GM23338 (cell line): ENCODE measurements around the gene ADGRB3. TPM values are rescaled to one million over a fixed set of nuclear protein-coding genes. Genes with fewer than 3 reads are reported as not detected.

Experiments used
- ATAC-seq: fragments of 200-7000 bp; cut with Tn5 transposase; 3 replicates; pipeline ENCODE4 v1.9.1; 2020
- DNase-seq: peaks from one replicate; pipeline ENCODE4 v3.0.0-alpha.2; 2015; ENCODE audit warnings: low spot score
- H2AFZ ChIP-seq: fragments of 200-600 bp; sonication (generic); 2 replicates; pipeline ENCODE4 v1.8.0; 2016; ENCODE audit warnings: antibody characterized with exemption, mild to moderate bottlenecking, moderate library complexity
- H3F3A ChIP-seq: fragments of 200-600 bp; sonication (generic); replicated peaks from 2 replicates; pipeline ENCODE4 v1.8.0; 2017; ENCODE audit warnings: antibody characterized with exemption, mixed run types, low read depth
- H3K27ac ChIP-seq: fragments of 200-600 bp; sonication (generic); 2 replicates; pipeline ENCODE4 v1.6.1; 2016; ENCODE audit warnings: low read depth
- H3K27me3 ChIP-seq: fragments of 200-600 bp; sonication (generic); 2 replicates; pipeline ENCODE4 v1.8.0; 2016; ENCODE audit warnings: mild to moderate bottlenecking, mixed run types, moderate library complexity; ENCODE audit not compliant: insufficient read depth
- H3K36me3 ChIP-seq: fragments of 200-600 bp; sonication (generic); 2 replicates; pipeline ENCODE4 v1.8.0; 2016; ENCODE audit warnings: mild to moderate bottlenecking; ENCODE audit not compliant: insufficient read depth
- H3K4me1 ChIP-seq: fragments of 200-600 bp; sonication (generic); 2 replicates; pipeline ENCODE4 v1.8.0; 2016; ENCODE audit warnings: mild to moderate bottlenecking, moderate library complexity; ENCODE audit not compliant: insufficient read depth
- H3K4me2 ChIP-seq: fragments of 200-600 bp; sonication (generic); 2 replicates; pipeline ENCODE4 v1.7.1; 2017; ENCODE audit warnings: mixed run types
- H3K4me3 ChIP-seq: fragments of 200-600 bp; sonication (generic); 2 replicates; pipeline ENCODE4 v1.6.1; 2016; ENCODE audit warnings: mixed run types
- H3K79me2 ChIP-seq: fragments of 200-600 bp; sonication (generic); replicated peaks from 2 replicates; pipeline ENCODE4 v1.8.0; 2017; ENCODE audit warnings: mild to moderate bottlenecking; ENCODE audit not compliant: insufficient read depth
- H3K9me2 ChIP-seq: fragments of 200-600 bp; sonication (generic); 2 replicates; pipeline ENCODE4 v1.8.0; 2017; ENCODE audit not compliant: insufficient read depth
- H4K20me1 ChIP-seq: fragments of 200-600 bp; sonication (generic); replicated peaks from 2 replicates; pipeline ENCODE4 v1.8.0; 2017; ENCODE audit warnings: mild to moderate bottlenecking; ENCODE audit not compliant: insufficient read depth
- H3K27ac Mint-ChIP-seq: 2 replicates; pipeline ENCODE4 v1.8.0; 2020; ENCODE audit warnings: inconsistent platforms, mild to moderate bottlenecking, moderate library complexity, mixed read lengths
- H3K27me3 Mint-ChIP-seq: 3 replicates; pipeline ENCODE4 v1.8.0; 2022; ENCODE audit warnings: low read depth, mild to moderate bottlenecking, moderate library complexity, mixed read lengths, inconsistent platforms; ENCODE audit not compliant: insufficient read depth, poor library complexity
- H3K36me3 Mint-ChIP-seq: 3 replicates; pipeline ENCODE4 v1.8.0; 2021; ENCODE audit warnings: low read depth, mild to moderate bottlenecking, inconsistent platforms, moderate library complexity, mixed read lengths
- H3K4me1 Mint-ChIP-seq: 3 replicates; pipeline ENCODE4 v1.8.0; 2020; ENCODE audit warnings: mild to moderate bottlenecking, inconsistent platforms, mixed read lengths
- H3K4me3 Mint-ChIP-seq: 3 replicates; pipeline ENCODE4 v1.8.0; 2021; ENCODE audit warnings: moderate library complexity, mild to moderate bottlenecking, inconsistent platforms, mixed read lengths
- H3K9me3 Mint-ChIP-seq: 3 replicates; pipeline ENCODE4 v1.8.0; 2020; ENCODE audit warnings: moderate library complexity, mild to moderate bottlenecking, inconsistent platforms, mixed read lengths
- CREB1 ChIP-seq: fragments of 250-450 bp; sonication (Bioruptor Pico); IDR thresholded peaks from 2 replicates; pipeline ENCODE4 v1.5.0; 2020; ENCODE audit warnings: low read depth, mild to moderate bottlenecking, moderate library complexity
- CTCF ChIP-seq, 2 experiments: fragments of 200-600 bp in 1 of 2; sonication (generic) in 1 of 2; conservative IDR thresholded peaks; 2 replicates each; pipeline versions ENCODE4 v1.5.1 to v1.6.1; 2016 to 2017; ENCODE audit warnings: antibody characterized with exemption in 2 of 2, low read depth in 2 of 2, mild to moderate bottlenecking in 2 of 2, moderate library complexity in 1 of 2
- ETS1 ChIP-seq: IDR thresholded peaks from 2 replicates; pipeline ENCODE4 v1.6.1; 2016; ENCODE audit warnings: antibody characterized with exemption
- EZH2 ChIP-seq: fragments of 200-600 bp; sonication (generic); IDR thresholded peaks from one replicate; pipeline ENCODE4 v1.8.0; 2017; ENCODE audit warnings: antibody characterized with exemption, mild to moderate bottlenecking, low read depth; ENCODE audit not compliant: unreplicated experiment
- EZH2phosphoT487 ChIP-seq: fragments of 200-600 bp; sonication (generic); IDR thresholded peaks from one replicate; pipeline ENCODE4 v1.8.1; 2018; ENCODE audit warnings: antibody characterized with exemption; ENCODE audit not compliant: unreplicated experiment
- JUNB ChIP-seq: IDR thresholded peaks from one replicate; pipeline ENCODE4 v1.6.1; 2016; ENCODE audit warnings: antibody characterized with exemption; ENCODE audit not compliant: unreplicated experiment
- NANOG ChIP-seq: IDR thresholded peaks from 2 replicates; pipeline ENCODE4 v1.6.1; 2016; ENCODE audit warnings: antibody characterized with exemption, borderline replicate concordance
- POLR2AphosphoS5 ChIP-seq: IDR thresholded peaks from 2 replicates; pipeline ENCODE4 v1.6.1; 2016; ENCODE audit warnings: antibody characterized with exemption, low read depth
- REST ChIP-seq: IDR thresholded peaks from one replicate; pipeline ENCODE4 v1.6.1; 2018; ENCODE audit warnings: antibody characterized with exemption; ENCODE audit not compliant: unreplicated experiment
- STAT1 ChIP-seq: IDR thresholded peaks from one replicate; pipeline ENCODE4 v1.6.1; 2016; ENCODE audit warnings: antibody characterized with exemption; ENCODE audit not compliant: unreplicated experiment
- ZNF114 ChIP-seq: fragments of 250-450 bp; sonication (Bioruptor Pico); IDR thresholded peaks from 2 replicates; pipeline ENCODE4 v1.5.0; 2020; ENCODE audit warnings: mild to moderate bottlenecking, moderate library complexity
- ZNF331 ChIP-seq: fragments of 250-450 bp; sonication (Bioruptor Pico); IDR thresholded peaks from 2 replicates; pipeline ENCODE4 v1.5.0; 2020; ENCODE audit warnings: low read depth, mild to moderate bottlenecking, moderate library complexity
- ZNF462 ChIP-seq: fragments of 250-450 bp; sonication (Bioruptor Pico); IDR thresholded peaks from 2 replicates; pipeline ENCODE4 v1.5.0; 2020; ENCODE audit warnings: mild to moderate bottlenecking, moderate library complexity
- polyA plus RNA-seq: library from polyadenylated mRNA; unstranded; fragments of >200 nt; fragmentation: Nextera tagmentation; extraction: Ambion mirVana; gene quantifications from 2 replicates; pipeline ENCODE4 v1.2.1, GENCODE V29; 2016
- total RNA-seq: library from RNA; depleted of rRNA; stranded (reverse); fragments of >200 nt; shearing (Covaris generic); gene quantifications from 2 replicates; pipeline ENCODE4 v1.2.3, GENCODE V29; 2014

The ADGRB3 gene
- total and polyA plus RNA-seq, 2 experiments from 2014 or later: 0.92 to 4.0 TPM

- H3K27ac Mint-ChIP-seq: no peak overlapping the region
- Histone ChIP-seq H3F3A (0 out of 2 replicates have a peak, but pooled peaks cover 6% of the 10 kb centered on the region), H3K27ac (no peak overlapping the region), H3K9me2 (no peaks in the 10 kb centered on the region), H3K27me3 (peaks cover 64% of the 10 kb centered on the region), H3K4me3 (peak overlapping the region; percentile 85), H3K79me2 (no peaks in the 10 kb centered on the region), H3K36me3 (no peaks in the 10 kb centered on the region), H4K20me1 (no peaks in the 10 kb centered on the region), H3K4me1 (peaks cover 34% of the 10 kb centered on the region), H2AFZ (peak overlapping the region; percentile 96), H3K4me2 (peak overlapping the region; percentile 94)
- peaks cover 39% of the 10 kb centered on the region for H3K4me1 Mint-ChIP-seq
- peaks cover 34% of the 10 kb centered on the region for H3K27me3 Mint-ChIP-seq
- H3K9me3 Mint-ChIP-seq: no peaks in the 10 kb centered on the region
- ATAC-seq (peak; percentile 27), DNase-seq (peak; percentile 57)
- peak overlapping the region; percentile 93 for H3K4me3 Mint-ChIP-seq
- TF ChIP-seq JUNB (no peak), EZH2 (peak; percentile 33), ZNF331 (CRISPR knock-in tag) (no peak), ETS1 (no peak), ZNF114 (CRISPR knock-in tag) (no peak), NANOG (no peak), POLR2AphosphoS5 (no peak), EZH2phosphoT487 (no peak), STAT1 (no peak), ZNF462 (CRISPR knock-in tag) (no peak), CTCF (conservative IDR thresholded peaks at IDR 0.05; ENCODE audit: low read depth in 2 of 2) (peak in 1 of 2 experiments; percentile 38; a peak in 3 of 4 replicates), REST (no peak), CREB1 (CRISPR knock-in tag) (no peak)
- H3K36me3 Mint-ChIP-seq: no peaks in the 10 kb centered on the region
Observed at GRCh38 chr6:68635706-68636513, 828 bp downstream of the ADGRB3 start.
